GM12878 (cell line): ENCODE results near the gene WASF1. TPM values are rescaled to one million over a fixed set of nuclear protein-coding genes. Genes with fewer than 3 reads are reported as not detected.

Source experiments
- ATAC-seq: fragments of 200-7000 bp; cut with Tn5 transposase; 3 replicates; pipeline ENCODE4 v1.9.1; 2020; ENCODE audit warnings: mild to moderate bottlenecking, moderate library complexity
- BruUV-seq: library from RNA; stranded (reverse); fragments of 400-500 nt; replicated peaks from 2 replicates; lab custom pipeline; 2021; lab: Mats Ljungman, UMichigan
- CTCF ChIA-PET: fragments of 300-600 bp; sonication (Branson Sonifier 250); formaldehyde crosslinking; extraction: SDS; loops from one replicate; lab custom pipeline; 2021; ENCODE audit warnings: inconsistent platforms; lab: Yijun Ruan, JAX
- POLR2A ChIA-PET: fragments of 350-600 bp; formaldehyde crosslinking; extraction: SDS; loops from one replicate; lab custom pipeline; 2021; ENCODE audit warnings: inconsistent platforms; lab: Charles Lee
- RAD21 ChIA-PET: fragments of 300-600 bp; sonication (Branson Sonifier 250); formaldehyde crosslinking; loops from one replicate; lab custom pipeline; 2023; ENCODE audit warnings: antibody characterized with exemption; ENCODE audit not compliant: unreplicated experiment; lab: Charles Lee
- SMC1A ChIA-PET: fragments of 300-600 bp; sonication (Branson Sonifier 250); formaldehyde crosslinking; loops from one replicate; lab custom pipeline; 2023; ENCODE audit not compliant: unreplicated experiment, uncharacterized antibody; lab: Charles Lee
- DNase-seq: peaks from one replicate; pipeline ENCODE4 v3.0.0-alpha.2; 2011; ENCODE audit warnings: low read depth, low spot score
- FAIRE-seq: peaks from 3 replicates; lab custom pipeline; 2011; peaks lifted over from hg19 to GRCh38; lab: Jason Lieb, UNC
- H2AFZ ChIP-seq: 2 replicates; pipeline ENCODE4 v1.6.0; 2011; ENCODE audit warnings: low read depth, low read length, control low read depth; ENCODE audit not compliant: control insufficient read depth
- H3K27ac ChIP-seq: 2 replicates; pipeline ENCODE4 v1.5.1; 2011; ENCODE audit warnings: control low read depth; ENCODE audit not compliant: control insufficient read depth, insufficient read depth
- H3K27me3 ChIP-seq, 2 experiments: replicated peaks in 1 of 2; 2 replicates each; pipeline versions ENCODE4 v1.6.0 to v1.6.1; 2011; ENCODE audit warnings: low read length in 1 of 2; ENCODE audit not compliant: control insufficient read depth in 2 of 2, insufficient read depth in 2 of 2
- H3K36me3 ChIP-seq, 2 experiments: 2 replicates each; pipeline ENCODE4 v1.5.1; 2011; ENCODE audit warnings: low read length in 1 of 2; ENCODE audit not compliant: control insufficient read depth in 2 of 2, insufficient read depth in 2 of 2
- H3K4me1 ChIP-seq: 2 replicates; pipeline ENCODE4 v1.6.1; 2011; ENCODE audit warnings: mild to moderate bottlenecking, low read length, moderate library complexity, mixed read lengths; ENCODE audit not compliant: control insufficient read depth, insufficient read depth
- H3K4me2 ChIP-seq: 2 replicates; pipeline ENCODE4 v1.6.0; 2011; ENCODE audit warnings: control low read depth; ENCODE audit not compliant: control insufficient read depth, insufficient read depth
- H3K4me3 ChIP-seq: fragments of 200-600 bp; sonication (generic); 2 replicates; pipeline ENCODE4 v1.5.1; 2016
- H3K79me2 ChIP-seq: 2 replicates; pipeline ENCODE4 v1.6.0; 2011; ENCODE audit warnings: low read length; ENCODE audit not compliant: control insufficient read depth, insufficient read depth
- H3K9ac ChIP-seq: 2 replicates; pipeline ENCODE4 v1.8.0; 2011; ENCODE audit warnings: low read length, control low read depth, mixed read lengths; ENCODE audit not compliant: control insufficient read depth, insufficient read depth
- H3K9me3 ChIP-seq: replicated peaks from 3 replicates; pipeline ENCODE4 v1.5.1; 2011; ENCODE audit warnings: mild to moderate bottlenecking, low read length; ENCODE audit not compliant: control insufficient read depth, insufficient read depth
- H4K20me1 ChIP-seq: 2 replicates; pipeline ENCODE4 v1.6.0; 2011; ENCODE audit not compliant: control insufficient read depth, insufficient read depth
- BMI1 ChIP-seq: fragments of 450-650 bp; IDR thresholded peaks from 2 replicates; pipeline ENCODE4 v1.6.1; 2016; ENCODE audit warnings: mild to moderate bottlenecking, moderate library complexity, borderline replicate concordance
- CHD1 ChIP-seq: IDR thresholded peaks from 2 replicates; pipeline ENCODE4 v1.6.1; 2012; ENCODE audit warnings: low read depth, low read length, improper control_type of control experiment
- CHD2 ChIP-seq: IDR thresholded peaks from 2 replicates; pipeline ENCODE4 v1.6.1; 2011; ENCODE audit warnings: low read depth, low read length, improper control_type of control experiment, borderline replicate concordance
- EED ChIP-seq: sonication (generic); IDR thresholded peaks from 2 replicates; pipeline ENCODE4 v1.6.1; 2016; ENCODE audit warnings: antibody characterized with exemption, low read depth
- EP300 ChIP-seq, 2 experiments: fragments of 150-350 bp in 1 of 2; IDR thresholded peaks; 2 replicates each; pipeline ENCODE4 v1.6.1; 2011 to 2012; ENCODE audit warnings: low read depth in 2 of 2, low read length in 2 of 2, borderline replicate concordance in 1 of 2, improper control_type of control experiment in 1 of 2, inconsistent platforms in 1 of 2; ENCODE audit not compliant: control insufficient read depth in 1 of 2
- ESRRA ChIP-seq: IDR thresholded peaks from 2 replicates; pipeline ENCODE4 v1.6.1; 2012; ENCODE audit warnings: mild to moderate bottlenecking, low read length, improper control_type of control experiment
- KDM1A ChIP-seq: fragments of 200-600 bp; sonication (generic); IDR thresholded peaks from 2 replicates; pipeline ENCODE4 v1.6.1; 2016; ENCODE audit warnings: borderline replicate concordance
- KLF5 ChIP-seq: fragments of 450-650 bp; IDR thresholded peaks from 2 replicates; pipeline ENCODE4 v1.6.1; 2014; ENCODE audit warnings: mild to moderate bottlenecking; ENCODE audit not compliant: partially characterized antibody
- NR2C1 ChIP-seq: fragments of 450-650 bp; IDR thresholded peaks from 2 replicates; pipeline ENCODE4 v1.6.1; 2017; ENCODE audit warnings: antibody characterized with exemption, mild to moderate bottlenecking, moderate library complexity
- NR2F1 ChIP-seq: fragments of 450-650 bp; conservative IDR thresholded peaks from 2 replicates; pipeline ENCODE4 v1.6.1; 2017; ENCODE audit warnings: mild to moderate bottlenecking
- RBBP5 ChIP-seq: fragments of 200-600 bp; sonication (generic); conservative IDR thresholded peaks from 2 replicates; pipeline ENCODE4 v1.6.1; 2016
- SMAD1 ChIP-seq: fragments of 450-650 bp; IDR thresholded peaks from 2 replicates; pipeline ENCODE4 v1.6.1; 2018; ENCODE audit warnings: mild to moderate bottlenecking, low read depth; ENCODE audit not compliant: partially characterized antibody
- TAF1 ChIP-seq: IDR thresholded peaks from 2 replicates; pipeline ENCODE4 v1.6.1; 2011; ENCODE audit warnings: mild to moderate bottlenecking, low read depth, low read length, borderline replicate concordance
- ZNF274 ChIP-seq: IDR thresholded peaks from one replicate; pipeline ENCODE4 v1.8.0; 2011; ENCODE audit not compliant: insufficient read length, insufficient read depth
- WGBS: methylation state at CpG from one replicate; pipeline ENCODE4 v1.1.6; 2016; ENCODE audit warnings: low lambda C conversion rate; ENCODE audit not compliant: insufficient replicate concordance, insufficient coverage; ENCODE audit errors: missing lambda C conversion rate; 5-methylcytosine and 5-hydroxymethylcytosine counted together
- in situ Hi-C: fragments of 300-500 bp; cut with MboI; formaldehyde crosslinking; loops from 9 replicates; pipeline ENCODE4 v1.14.3; 2018; ENCODE audit warnings: mixed read lengths
- intact Hi-C: fragments of 100-400 bp; cut with micrococcal nuclease; formaldehyde crosslinking; loops from one replicate; pipeline ENCODE4 v1.14.2; 2022; ENCODE audit not compliant: unreplicated experiment
- polyA plus RNA-seq, 11 experiments: library from polyadenylated mRNA; depleted of rRNA in 4 of 11; unstranded in 6 of 11; stranded (reverse) in 5 of 11; fragments of >200 nt; fragmentation: Nextera tagmentation in 4 of 11; fragmentation: Illumina TruSeq in 1 of 11; extraction: Ambion mirVana in 4 of 11; extraction: Trizol in 1 of 11; gene quantifications; 1 replicate in 1 of 11; 2 replicates in 10 of 11; pipeline versions ENCODE4 v1.2.1 to v1.2.3, GENCODE V29; 2011 to 2016; ENCODE audit warnings: inconsistent platforms in 2 of 11, missing spikeins in 2 of 11, low read depth in 1 of 11
- total RNA-seq, 4 experiments: library from RNA; depleted of rRNA in 3 of 4; stranded (reverse); fragments of >200 nt in 3 of 4; fragmentation: Illumina TruSeq in 1 of 4; extraction: Trizol in 1 of 4; gene quantifications; 2 replicates each; pipeline versions ENCODE4 v1.2.1 to v1.2.3, GENCODE V29; 2013 to 2021
- TF ChIP-seq, protein P1 (sequence below): fragments of 450-650 bp; IDR thresholded peaks from 2 replicates; pipeline ENCODE4 v1.6.1; 2016; ENCODE audit warnings: mild to moderate bottlenecking, moderate library complexity, borderline replicate concordance
- TF ChIP-seq, protein P2 (sequence below): fragments of 450-650 bp; IDR thresholded peaks from 2 replicates; pipeline ENCODE4 v1.6.1; 2016; ENCODE audit warnings: mild to moderate bottlenecking

WASF1 gene
- total and polyA plus RNA-seq, 10 of the 15 experiments (the other 5 are each of a cell fraction or from before 2014, with no cell fraction given) = 1.3 to 10.2 (median 4.5) TPM

DNA sequence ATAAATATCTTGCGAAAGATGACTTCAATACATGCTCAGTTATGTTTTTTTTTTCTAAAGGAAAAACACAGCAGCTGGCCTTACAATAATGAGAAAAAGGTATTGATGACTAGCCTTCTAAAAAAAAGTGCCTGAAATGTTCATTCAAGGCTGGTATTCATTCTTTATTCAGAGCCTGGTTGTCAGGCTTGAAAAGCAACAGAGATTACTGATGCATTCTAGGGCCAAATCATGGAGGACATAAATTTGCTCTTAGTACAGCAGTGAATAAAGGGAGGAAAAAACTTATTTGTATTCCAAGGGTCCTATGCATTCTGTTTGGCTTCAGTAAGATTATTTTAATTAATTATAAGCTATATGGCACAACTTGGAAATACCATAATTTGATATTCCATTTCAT lies 83.5 kb downstream of the WASF1 start:
- Histone ChIP-seq H2AFZ (no peak overlapping the region), H4K20me1 (no peaks in the 10 kb centered on the region), H3K36me3 (no peaks in the 10 kb centered on the region), H3K9me3 (no peaks in the 10 kb centered on the region), H3K9ac (no peak overlapping the region), H3K4me2 (no peak overlapping the region), H3K27ac (no peak overlapping the region), H3K4me1 (no peaks in the 10 kb centered on the region), H3K4me3 (no peak overlapping the region), H3K79me2 (no peaks in the 10 kb centered on the region), H3K27me3 (no peaks in the 10 kb centered on the region)
- CTCF ChIA-PET = interaction anchor here (1.0 to 1.2 kb wide), 3 partner anchors 8 to 11 kb away, joined by 3 to 5 read pairs (median 3); no protein-coding TSS in a partner anchor
- intact Hi-C loops = no loop called here
- FAIRE-seq = no peak
- POLR2A ChIA-PET = no interaction called here
- DNase-seq = no peak
- in situ Hi-C loops = no loop called here
- BruUV-seq = no TSS peak
- SMC1A ChIA-PET = interaction anchor here (1.2 to 1.3 kb wide), 2 partner anchors 13 to 20 kb away, joined by 3 read pairs; no protein-coding TSS in a partner anchor
- no peak for ATAC-seq
- TF ChIP-seq EP300 (IDR thresholded peaks at IDR 0.05; ENCODE audit: borderline replicate concordance in 1 of 2, control insufficient read depth in 1 of 2, low read depth in 2 of 2, low read length in 2 of 2) (no peak), NR2C1 (no peak), KDM1A (no peak), CHD1 (no peak), ESRRA (no peak), SMAD1 (no peak), ZNF274 (no peak), CHD2 (no peak), RBBP5 (no peak), TAF1 (no peak), KLF5 (no peak), NR2F1 (no peak), BMI1 (no peak), EED (no peak)
- TF ChIP-seq, protein P1, sequence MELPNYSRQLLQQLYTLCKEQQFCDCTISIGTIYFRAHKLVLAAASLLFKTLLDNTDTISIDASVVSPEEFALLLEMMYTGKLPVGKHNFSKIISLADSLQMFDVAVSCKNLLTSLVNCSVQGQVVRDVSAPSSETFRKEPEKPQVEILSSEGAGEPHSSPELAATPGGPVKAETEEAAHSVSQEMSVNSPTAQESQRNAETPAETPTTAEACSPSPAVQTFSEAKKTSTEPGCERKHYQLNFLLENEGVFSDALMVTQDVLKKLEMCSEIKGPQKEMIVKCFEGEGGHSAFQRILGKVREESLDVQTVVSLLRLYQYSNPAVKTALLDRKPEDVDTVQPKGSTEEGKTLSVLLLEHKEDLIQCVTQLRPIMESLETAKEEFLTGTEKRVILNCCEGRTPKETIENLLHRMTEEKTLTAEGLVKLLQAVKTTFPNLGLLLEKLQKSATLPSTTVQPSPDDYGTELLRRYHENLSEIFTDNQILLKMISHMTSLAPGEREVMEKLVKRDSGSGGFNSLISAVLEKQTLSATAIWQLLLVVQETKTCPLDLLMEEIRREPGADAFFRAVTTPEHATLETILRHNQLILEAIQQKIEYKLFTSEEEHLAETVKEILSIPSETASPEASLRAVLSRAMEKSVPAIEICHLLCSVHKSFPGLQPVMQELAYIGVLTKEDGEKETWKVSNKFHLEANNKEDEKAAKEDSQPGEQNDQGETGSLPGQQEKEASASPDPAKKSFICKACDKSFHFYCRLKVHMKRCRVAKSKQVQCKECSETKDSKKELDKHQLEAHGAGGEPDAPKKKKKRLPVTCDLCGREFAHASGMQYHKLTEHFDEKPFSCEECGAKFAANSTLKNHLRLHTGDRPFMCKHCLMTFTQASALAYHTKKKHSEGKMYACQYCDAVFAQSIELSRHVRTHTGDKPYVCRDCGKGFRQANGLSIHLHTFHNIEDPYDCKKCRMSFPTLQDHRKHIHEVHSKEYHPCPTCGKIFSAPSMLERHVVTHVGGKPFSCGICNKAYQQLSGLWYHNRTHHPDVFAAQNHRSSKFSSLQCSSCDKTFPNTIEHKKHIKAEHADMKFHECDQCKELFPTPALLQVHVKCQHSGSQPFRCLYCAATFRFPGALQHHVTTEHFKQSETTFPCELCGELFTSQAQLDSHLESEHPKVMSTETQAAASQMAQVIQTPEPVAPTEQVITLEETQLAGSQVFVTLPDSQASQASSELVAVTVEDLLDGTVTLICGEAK = no peak
- TF ChIP-seq, protein P2, sequence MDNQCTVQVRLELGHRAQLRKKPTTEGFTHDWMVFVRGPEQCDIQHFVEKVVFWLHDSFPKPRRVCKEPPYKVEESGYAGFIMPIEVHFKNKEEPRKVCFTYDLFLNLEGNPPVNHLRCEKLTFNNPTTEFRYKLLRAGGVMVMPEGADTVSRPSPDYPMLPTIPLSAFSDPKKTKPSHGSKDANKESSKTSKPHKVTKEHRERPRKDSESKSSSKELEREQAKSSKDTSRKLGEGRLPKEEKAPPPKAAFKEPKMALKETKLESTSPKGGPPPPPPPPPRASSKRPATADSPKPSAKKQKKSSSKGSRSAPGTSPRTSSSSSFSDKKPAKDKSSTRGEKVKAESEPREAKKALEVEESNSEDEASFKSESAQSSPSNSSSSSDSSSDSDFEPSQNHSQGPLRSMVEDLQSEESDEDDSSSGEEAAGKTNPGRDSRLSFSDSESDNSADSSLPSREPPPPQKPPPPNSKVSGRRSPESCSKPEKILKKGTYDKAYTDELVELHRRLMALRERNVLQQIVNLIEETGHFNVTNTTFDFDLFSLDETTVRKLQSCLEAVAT = no peak
- 100% methylated on average over 1 of the region's 1 CpG for WGBS
- RAD21 ChIA-PET = interaction anchor here (1.1 kb wide), 1 partner anchor 56 kb away, joined by 3 read pairs; no protein-coding TSS in a partner anchor
